ENCODE measurements around the gene PPP6R2. TPM values are rescaled to one million over a fixed set of nuclear protein-coding genes. Genes with fewer than 3 reads are reported as not detected.

PPP6R2 gene
- total RNA-seq, 1 experiment from 2014 or later, result 74.7 TPM

DNA sequence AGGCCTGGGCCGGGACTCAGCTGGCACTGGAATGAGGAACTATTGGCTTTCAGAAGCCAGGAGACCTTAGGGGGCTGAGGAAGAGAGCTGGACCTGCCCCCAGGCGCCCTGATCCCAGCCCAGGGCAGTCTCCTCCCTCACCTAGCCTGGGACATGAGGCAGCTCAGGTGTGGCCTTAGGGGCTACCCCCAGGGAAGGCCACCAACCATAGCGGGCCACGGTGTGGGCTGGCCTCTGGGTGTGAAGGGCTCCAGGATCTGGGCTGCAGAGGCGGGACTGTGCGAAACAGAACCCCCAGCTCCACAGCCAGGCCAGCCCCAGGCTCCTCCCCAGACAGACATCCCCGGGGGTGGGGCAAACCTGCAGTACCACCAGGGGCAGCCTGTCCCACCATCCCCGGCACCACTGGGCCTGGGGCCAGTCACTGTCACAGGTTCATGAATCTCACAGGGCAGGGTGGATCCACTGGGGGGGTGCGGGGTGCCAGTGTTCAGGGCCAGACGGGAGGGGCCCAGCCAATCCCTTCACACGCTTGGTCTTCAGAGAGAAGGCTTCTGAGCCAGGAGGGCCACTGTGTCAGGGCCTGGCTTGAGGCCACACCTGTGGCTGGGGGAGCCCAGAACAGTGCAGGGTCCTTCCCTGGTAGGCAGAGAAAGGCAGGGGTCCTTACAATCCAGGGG, 39.1 kb upstream of the PPP6R2 start:
- DNase-seq (ENCODE audit: low read depth, low spot score), result no peak
- in situ Hi-C loops (cut with HindIII; ENCODE audit: low pct_unique_long_range_greater_than_20kb, low sequenced_read_pairs), result no loop called here

DNA sequence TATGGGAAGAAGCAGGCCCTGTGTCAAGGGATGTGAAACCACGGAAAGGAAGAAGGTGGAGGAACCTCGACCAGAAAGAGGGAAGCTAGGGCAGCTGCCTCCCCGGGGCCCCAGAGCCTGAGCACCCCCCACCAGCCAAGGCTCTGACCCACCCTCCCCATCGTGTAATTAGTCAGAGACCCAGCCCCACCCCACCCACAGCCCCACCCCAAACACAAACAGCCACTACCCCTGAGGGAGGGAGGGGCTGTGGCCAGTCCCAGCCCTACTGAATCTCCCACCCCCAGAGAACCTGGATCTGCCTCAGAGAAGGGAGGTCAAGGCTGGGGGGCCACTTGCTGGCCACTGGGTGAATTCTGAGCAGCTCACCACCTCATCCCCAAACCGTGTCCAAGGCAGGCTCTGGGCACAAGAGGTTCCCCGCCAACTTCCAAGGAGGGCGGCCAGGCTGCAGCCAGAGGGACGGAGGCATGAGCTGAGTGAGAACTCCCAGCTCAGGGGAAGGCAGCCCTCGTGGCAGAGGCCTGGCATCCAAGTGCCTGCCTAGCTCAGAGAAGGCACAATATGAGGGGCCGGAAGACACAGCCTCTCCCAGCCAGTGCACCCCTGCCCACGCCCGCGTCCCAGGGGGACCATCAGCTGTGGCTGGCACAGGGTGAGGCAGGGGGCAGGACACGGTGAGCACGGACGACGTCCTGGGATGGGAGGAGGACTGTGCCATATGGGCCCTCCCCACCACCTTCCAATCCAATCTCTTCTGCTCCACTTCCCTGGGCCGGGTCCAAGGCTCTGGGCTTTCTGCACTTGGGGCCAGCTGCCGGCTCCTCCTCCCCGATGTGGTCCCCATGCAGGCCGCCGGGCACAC, 38.4 kb upstream of the PPP6R2 start:
- in situ Hi-C loops (cut with HindIII; ENCODE audit: low pct_unique_long_range_greater_than_20kb, low sequenced_read_pairs), result no loop called here
- DNase-seq (ENCODE audit: low read depth, low spot score), result no peak

DNA sequence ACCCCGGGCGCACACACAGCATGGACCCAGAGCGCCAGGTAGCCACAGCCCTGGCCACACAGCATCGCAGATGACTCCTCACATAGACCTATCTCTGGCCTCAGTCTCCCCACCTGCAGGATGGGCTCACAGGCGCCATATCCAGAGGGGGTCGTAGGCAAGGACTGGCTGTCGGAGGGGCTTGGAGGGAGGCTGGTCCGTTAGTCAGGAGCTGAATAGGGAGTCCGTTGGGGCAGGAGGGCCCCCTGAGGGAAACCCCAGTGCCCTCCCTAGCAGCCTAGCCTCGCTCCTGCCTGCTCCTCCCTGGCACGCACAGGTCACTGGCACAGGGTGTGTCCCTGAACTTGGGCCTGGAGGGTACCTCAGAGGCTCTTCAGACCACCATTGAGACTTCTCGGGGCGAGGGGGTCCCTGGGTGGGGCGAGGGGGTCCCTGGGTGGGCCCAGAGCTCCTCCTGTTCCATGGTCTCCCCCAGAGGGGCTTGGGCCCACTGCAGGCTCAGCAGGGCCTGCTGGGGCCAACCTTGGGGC, 37.7 kb upstream of the PPP6R2 start:
- DNase-seq (ENCODE audit: low read depth, low spot score), result no peak
- in situ Hi-C loops (cut with HindIII; ENCODE audit: low pct_unique_long_range_greater_than_20kb, low sequenced_read_pairs), result no loop called here

DNA sequence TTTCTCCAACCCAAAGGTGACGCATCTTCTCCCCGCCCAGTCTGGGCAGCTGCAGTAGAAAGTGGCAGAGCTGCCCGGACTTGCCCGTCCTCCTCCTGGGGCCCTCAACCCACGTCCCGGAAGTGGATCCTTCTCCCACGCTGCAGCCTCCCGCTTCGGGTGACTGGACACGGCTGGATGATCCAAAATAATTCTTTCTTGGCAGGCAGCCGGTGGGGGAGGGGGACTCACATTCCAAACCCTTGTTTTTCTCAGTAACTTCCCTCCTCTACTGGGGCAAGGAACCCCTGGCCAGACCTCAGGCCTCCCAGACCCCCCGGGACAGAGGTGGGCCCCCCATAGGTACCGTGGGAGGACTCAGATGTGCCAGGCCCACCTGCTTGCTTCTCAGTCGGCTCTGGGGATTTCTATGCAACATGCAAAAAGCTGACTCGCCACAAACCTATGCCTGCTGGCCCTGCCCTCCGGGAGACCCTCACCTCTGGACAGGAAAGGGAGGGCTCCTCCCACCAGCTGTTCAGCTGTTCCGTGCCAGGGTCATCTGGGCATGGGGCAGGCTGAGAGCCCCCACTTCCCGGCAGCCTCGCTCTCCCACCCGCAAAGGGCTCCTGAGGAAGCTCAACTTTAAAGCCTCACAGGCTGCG, 37.1 kb upstream of the PPP6R2 start:
- in situ Hi-C loops (cut with HindIII; ENCODE audit: low pct_unique_long_range_greater_than_20kb, low sequenced_read_pairs), result no loop called here
- DNase-seq (ENCODE audit: low read depth, low spot score), result peak; percentile 58

DNA sequence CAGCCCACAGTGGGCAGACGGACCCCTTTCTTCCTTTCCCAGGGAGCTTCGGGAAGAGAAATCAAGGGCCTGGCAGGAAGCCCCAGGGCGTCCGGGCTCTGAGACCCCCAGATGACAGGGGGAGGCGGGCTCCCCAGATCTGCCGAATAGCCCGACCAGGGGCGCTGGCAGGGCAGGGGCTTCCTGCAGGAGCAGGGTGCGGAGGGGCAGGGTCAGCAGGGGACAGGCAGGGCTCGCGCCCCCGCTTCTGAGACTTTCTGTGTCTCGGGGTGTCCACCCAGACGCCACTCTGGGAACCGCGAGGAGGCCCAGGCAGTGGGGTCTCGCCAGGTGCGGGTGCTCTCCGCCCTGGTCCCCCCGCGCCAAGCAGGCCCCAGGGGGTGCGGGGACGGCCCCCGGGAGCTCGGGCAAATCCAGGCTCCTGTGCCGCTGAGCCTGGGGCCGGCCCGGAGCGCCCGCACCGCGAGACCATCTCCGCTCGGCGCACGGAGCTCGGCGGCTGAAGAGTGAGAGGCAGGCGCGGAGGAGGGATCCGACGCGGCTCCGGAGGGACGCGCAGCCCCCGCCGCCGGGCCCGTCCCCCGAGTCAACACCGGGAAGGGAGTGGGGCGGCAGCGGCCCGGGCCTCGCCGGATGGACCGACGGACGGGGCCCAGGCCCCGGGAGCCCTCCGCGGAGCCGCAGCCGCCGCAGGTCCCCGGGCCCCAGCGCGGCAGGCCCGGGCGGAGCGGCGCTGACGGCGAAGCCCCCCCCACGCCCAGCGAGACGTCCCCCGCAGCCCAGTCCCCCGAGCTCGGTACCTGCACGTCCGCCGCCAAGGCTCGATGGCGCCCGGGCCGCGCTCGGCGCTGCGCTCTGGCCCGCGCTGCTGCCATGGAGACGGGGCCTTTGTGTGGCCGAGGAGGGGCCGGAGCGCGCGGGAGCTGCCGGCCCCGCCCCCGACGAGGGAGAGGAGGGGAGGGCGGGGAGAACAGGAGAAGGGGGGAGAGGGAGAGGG, 36.1 kb upstream of the PPP6R2 start, which contains the start of gene PLXNB2:
Gene PLXNB2, minus strand, starts transcription at position 894 of the 997 bp plus-strand sequence. CDS start 17,062 bp downstream, outside the sequence.
- in situ Hi-C loops (cut with HindIII; ENCODE audit: low pct_unique_long_range_greater_than_20kb, low sequenced_read_pairs), result no loop called here
- DNase-seq (ENCODE audit: low read depth, low spot score), result peak; percentile 72

DNA sequence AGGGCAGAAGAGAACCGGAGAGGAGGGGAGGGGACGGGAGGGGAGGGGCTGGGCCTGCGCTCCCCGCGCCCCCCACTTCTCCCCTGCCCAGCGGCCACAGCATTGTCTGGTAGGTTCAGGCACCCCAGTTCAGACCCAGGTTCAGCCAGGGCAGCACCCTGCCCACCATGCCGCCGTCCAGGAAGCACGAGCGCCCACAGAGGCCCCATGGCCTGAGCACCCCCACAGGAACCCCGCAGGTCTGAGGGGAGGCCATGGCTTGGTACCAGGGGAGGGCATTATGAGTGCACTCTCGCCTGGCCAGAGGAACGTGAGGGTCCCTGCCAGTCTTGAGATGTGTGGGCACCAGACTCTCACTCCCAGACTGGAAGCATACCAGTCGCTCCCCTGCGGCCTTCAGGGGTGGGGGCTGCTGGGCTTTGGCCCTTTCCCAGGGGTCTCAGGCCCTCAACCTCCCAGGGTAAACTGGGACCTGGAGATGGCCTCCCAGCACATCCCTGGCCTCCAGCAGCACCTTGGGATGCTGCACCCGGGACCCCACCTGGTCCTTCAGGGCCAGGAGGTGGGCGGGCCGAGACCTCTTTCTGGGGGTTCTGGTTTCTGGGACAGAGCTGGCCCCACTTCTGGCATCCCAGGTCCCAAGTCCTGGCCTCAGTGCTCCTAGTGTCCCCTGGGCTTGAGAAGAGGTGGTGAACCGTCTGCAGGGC, 35.1 kb upstream of the PPP6R2 start:
- no peak for DNase-seq (ENCODE audit: low read depth, low spot score)
- in situ Hi-C loops (cut with HindIII; ENCODE audit: low pct_unique_long_range_greater_than_20kb, low sequenced_read_pairs), result no loop called here

DNA sequence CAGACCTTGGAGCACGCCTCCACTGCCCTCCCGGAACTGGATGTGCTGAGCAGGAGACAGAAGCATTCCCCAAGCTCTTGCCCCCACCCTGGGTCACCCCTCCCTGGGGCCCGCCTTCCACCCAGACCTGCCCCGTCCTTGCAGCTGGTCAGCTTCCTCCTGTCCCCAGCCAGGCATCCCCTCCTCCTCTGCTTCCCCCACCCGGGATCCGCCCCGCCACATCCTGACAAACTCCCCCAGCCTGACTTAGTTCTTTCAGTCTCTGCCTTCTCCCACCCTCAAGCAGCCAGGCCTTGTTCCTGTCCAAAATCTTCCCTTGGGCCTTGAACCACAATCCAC, 34.6 kb upstream of the PPP6R2 start:
- in situ Hi-C loops (cut with HindIII; ENCODE audit: low pct_unique_long_range_greater_than_20kb, low sequenced_read_pairs), result no loop called here
- peak; percentile 16 for DNase-seq (ENCODE audit: low read depth, low spot score)

DNA sequence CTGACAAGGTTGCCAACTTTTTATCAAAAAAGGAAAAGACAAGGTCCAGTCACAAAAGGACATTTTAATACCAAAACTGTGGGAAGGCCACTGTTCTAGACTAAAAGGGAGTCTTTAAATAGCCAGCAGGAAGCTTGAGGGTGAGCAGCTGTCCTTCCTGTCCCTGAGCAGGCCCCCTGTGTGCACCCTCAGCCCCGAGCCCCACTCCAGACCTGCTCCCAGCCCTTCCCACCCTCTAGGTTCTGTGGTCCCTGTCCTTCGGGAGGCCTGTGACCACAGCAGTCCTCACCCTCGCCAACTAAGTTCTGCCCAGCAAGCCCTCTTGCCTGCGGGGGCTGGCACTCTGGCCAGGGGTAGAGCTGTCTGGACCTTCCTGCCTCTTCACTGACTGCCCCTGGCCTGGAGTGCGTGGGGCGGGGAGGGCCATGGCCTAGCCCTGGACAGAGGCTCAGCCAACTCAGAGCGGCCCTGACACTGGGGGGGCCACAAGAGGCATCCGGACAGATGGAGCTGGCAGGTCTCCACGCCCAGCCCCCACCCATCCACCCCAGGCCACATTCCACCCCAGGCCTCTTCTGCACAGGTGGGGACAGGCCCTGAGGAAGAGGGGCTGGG, 34.0 kb upstream of the PPP6R2 start:
- no peak for DNase-seq (ENCODE audit: low read depth, low spot score)
- in situ Hi-C loops (cut with HindIII; ENCODE audit: low pct_unique_long_range_greater_than_20kb, low sequenced_read_pairs), result no loop called here

DNA sequence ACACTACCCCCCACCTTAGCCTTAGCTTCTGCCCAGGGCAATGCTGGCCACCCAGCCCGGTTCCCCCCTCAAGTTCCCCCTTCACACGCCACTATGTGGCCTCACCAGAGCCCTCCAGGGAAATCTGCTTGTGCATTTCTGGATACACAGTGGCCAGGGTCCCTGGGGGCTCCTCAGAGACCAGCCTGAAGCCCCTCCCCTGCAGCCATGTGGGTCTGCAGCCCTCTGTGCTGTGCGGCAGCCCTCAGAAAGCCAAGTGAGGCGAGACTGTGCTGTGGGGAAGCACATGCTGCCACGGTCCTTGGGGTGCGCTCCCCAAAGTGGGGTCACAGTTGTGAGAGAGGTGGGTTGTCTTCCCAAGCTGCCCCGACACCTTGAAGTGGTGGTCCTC, 33.5 kb upstream of the PPP6R2 start:
- in situ Hi-C loops (cut with HindIII; ENCODE audit: low pct_unique_long_range_greater_than_20kb, low sequenced_read_pairs), result no loop called here
- DNase-seq (ENCODE audit: low read depth, low spot score), result no peak

DNA sequence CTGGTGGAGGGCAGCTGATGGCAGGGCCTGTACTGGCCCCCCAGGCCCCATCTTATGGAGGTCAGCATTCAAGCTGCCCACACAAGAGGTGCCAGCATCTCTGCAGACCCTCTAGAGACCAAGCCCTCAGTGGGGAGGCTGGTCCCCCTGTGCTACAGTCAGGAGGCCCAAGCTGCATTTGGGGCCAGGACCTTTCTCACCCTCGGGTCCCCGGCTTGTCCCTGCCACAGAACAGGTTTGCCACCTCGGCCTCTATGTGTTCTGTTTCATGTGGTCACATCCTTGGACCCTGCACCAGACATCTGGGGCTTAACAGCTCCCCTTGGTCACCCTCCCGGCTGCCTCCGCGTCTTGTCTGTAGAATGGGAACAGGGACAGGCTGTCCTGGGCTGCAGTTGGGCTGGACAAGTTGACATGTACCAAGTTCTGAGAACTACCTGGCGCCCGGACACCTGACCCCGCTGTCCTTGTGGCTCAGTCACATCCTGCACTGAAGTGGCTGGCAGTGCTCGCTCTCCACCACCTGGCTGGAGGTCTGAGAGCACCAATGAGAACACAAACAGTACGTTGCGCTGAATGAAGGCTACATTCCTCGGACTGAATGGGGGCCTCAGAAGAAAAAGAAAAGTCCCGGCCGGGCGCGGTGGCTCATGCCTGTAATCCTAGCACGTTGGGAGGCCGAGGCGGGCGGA, 33.0 kb upstream of the PPP6R2 start:
- in situ Hi-C loops (cut with HindIII; ENCODE audit: low pct_unique_long_range_greater_than_20kb, low sequenced_read_pairs), result no loop called here
- no peak for DNase-seq (ENCODE audit: low read depth, low spot score)

DNA sequence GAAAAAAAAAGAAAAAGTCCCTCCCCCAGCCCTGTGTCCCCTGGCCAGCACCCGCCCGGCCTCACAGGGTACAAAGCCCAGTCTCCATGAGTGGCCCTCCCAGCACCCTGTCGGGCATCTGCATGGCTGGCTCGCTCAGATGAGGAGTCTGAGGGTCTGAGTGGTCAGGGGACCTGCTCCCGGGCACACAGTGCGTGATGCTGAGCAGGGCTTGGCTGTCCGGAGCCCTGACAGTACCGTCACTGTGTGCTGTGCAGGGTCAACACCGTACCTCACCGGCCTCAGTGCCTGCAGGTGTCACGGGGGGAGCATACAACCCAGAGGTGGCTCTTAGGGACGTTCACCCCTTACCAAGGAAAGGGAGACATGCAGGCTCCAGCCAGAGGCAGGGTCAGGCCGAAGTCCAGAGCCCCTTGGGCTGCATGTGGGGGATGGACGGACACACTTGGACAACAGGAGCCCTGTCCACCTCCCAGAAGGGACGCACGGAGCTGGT, 32.1 kb upstream of the PPP6R2 start:
- in situ Hi-C loops (cut with HindIII; ENCODE audit: low pct_unique_long_range_greater_than_20kb, low sequenced_read_pairs), result no loop called here
- DNase-seq (ENCODE audit: low read depth, low spot score), result no peak

DNA sequence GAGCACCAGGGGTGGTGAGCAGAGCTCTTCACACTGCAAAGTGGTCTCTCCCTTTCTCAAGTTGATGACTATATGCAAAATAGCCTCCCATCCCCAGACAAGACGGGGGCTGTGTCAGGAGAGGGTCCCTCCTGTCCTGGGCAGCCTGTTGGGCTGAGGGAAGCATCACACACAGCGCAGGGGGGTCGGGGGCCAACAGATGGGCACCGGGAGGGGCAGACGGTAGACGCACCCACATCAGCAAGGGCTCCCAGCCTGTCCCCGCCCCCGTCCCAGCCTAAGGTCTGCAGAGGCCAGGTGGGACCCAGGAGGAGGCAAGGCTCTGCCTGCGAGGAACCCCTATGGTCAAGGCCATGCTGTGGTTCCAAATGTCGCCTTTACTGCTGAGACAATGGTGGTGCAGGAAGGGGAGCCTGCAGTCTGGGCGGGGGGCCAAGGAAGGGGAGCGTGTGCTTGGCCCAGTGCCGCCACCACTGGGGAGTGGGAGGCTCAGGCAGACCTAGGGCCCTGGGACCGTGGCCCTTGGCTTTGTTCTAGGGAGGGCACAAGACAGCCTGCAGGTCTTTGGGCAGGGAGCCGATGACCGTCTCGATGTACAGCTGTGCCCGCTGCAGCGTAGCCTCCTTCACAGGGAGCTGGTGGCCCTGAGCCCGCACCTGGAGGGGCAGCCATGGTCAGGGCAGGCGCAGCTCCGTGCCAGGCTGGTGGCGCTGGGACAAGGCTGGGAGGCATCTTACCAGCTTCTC, 31.3 kb upstream of the PPP6R2 start:
- in situ Hi-C loops (cut with HindIII; ENCODE audit: low pct_unique_long_range_greater_than_20kb, low sequenced_read_pairs), result no loop called here
- no peak for DNase-seq (ENCODE audit: low read depth, low spot score)

DNA sequence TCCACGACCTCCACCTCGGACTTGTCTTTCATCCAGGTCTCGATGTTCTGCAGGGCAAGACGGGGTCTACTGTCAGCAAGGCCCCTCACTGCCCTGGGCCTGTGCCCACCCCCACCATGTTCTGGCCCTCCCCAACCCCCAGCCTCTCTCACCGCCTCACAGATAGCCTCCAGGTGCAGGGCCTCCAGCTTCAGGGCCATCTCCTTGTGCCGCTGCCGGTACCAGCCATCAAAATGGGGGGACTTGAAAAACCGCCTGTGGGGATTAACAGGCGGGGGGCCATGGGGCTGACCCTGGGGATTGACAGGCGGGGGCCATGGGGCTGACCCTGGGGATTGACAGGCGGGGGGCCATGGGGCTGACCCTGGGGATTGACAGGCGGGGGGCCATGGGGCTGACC, 30.8 kb upstream of the PPP6R2 start:
- no peak for DNase-seq (ENCODE audit: low read depth, low spot score)
- in situ Hi-C loops (cut with HindIII; ENCODE audit: low pct_unique_long_range_greater_than_20kb, low sequenced_read_pairs), result no loop called here

DNA sequence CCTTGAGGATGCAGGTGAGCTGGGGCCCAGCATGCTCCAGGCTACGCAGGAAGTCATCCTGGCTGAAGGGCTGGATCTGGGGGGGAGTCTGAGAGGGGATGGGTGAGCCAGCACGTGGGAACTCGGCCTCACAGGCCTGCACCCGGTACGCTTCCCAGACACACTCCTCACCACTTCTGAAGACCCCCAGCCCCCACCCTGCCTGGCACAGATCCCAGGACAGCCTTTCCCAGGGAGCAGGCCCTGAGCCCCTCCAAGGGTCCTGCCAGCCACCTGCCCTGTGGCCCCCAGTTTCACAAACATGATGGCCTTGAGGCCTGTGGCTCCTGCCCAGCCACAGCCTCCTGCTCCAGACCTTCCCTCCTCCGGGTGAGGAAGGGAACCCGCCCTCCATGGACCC, 30.1 kb upstream of the PPP6R2 start:
- in situ Hi-C loops (cut with HindIII; ENCODE audit: low pct_unique_long_range_greater_than_20kb, low sequenced_read_pairs), result no loop called here
- DNase-seq (ENCODE audit: low read depth, low spot score), result no peak

DNA sequence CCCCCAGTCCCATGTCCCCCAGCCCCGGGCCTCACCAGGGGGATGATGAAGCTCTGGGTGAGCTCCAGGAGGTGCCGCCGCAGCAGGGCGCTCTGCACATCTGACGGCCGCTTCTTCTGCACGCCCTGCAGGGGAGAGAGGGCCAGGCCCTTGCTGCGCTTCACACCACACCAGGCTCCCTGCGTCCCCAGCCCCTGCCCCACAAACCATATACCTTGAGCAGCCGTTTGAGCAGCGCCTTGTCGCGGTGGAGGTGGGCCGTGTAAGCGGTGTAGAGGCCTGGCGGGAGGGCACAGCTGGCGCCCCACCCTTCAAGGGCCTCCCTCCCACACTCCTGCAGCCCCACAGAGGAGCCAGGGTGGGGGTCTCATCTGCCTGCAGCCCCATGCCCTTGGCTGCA, 29.5 kb upstream of the PPP6R2 start:
- no peak for DNase-seq (ENCODE audit: low read depth, low spot score)
- in situ Hi-C loops (cut with HindIII; ENCODE audit: low pct_unique_long_range_greater_than_20kb, low sequenced_read_pairs), result no loop called here

Data from SK-MEL-5 (cell line).